ENCODE results near the gene GNG2. TPM values are rescaled to one million over a fixed set of nuclear protein-coding genes. Genes with fewer than 3 reads are reported as not detected.

Gene GNG2
- total and polyA plus RNA-seq, 2 donors (not counting 1 experiment from before 2014, with no cell fraction given), result 21.1 to 21.5 TPM

- DNase-seq (ENCODE audit: low read depth in 2 of 2), result no peak
- Histone ChIP-seq H3K36me3 (ENCODE audit: control insufficient read depth, insufficient read depth, low read length) (no peaks in the 10 kb centered on the region), H3K79me2 (ENCODE audit: control insufficient read depth, insufficient read depth, low read length) (no peaks in the 10 kb centered on the region), H3K4me2 (ENCODE audit: extremely low read depth, insufficient read depth, low read length) (no peak overlapping the region), H3K4me1 (ENCODE audit: control insufficient read depth, extremely low read depth, insufficient read depth, low read length) (no peaks in the 10 kb centered on the region), H3K27me3 (ENCODE audit: control insufficient read depth, insufficient read depth, low read length) (no peaks in the 10 kb centered on the region), H2AFZ (ENCODE audit: low read length) (no peak overlapping the region), H3K4me3 (replicated peaks in 1 of 4; ENCODE audit: control extremely low read depth in 1 of 4, insufficient read depth in 1 of 4, low read depth in 3 of 4, low read length in 4 of 4) (no peak overlapping the region), H3K27ac (ENCODE audit: insufficient read depth, low read length) (no peak overlapping the region), H3K9me3 (ENCODE audit: control insufficient read depth, insufficient read depth, low read depth, low read length) (no peaks in the 10 kb centered on the region), H4K20me1 (ENCODE audit: control insufficient read depth, extremely low read depth, insufficient read depth, low read length) (no peaks in the 10 kb centered on the region), H3K9ac (ENCODE audit: insufficient read depth, low read length) (no peak overlapping the region)
- TF ChIP-seq EZH2 (IDR thresholded peaks at IDR 0.05; ENCODE audit: low read length, missing control alignments) (no peak), CTCF (conservative IDR thresholded peaks at IDR 0.05 in 1 of 2, IDR thresholded peaks at IDR 0.05 in 1 of 2; ENCODE audit: low read depth in 1 of 2, low read length in 2 of 2) (no peak)
Measured at GRCh38 chr14:51836417-51836816, 24.0 kb upstream of the GNG2 start.

- H4K20me1 ChIP-seq (ENCODE audit: control insufficient read depth, extremely low read depth, insufficient read depth, low read length), result no peaks in the 10 kb centered on the region
- no peak overlapping the region for H2AFZ ChIP-seq (ENCODE audit: low read length)
- no peak for TF ChIP-seq EZH2 (IDR thresholded peaks at IDR 0.05; ENCODE audit: low read length, missing control alignments)
- TF ChIP-seq CTCF (conservative IDR thresholded peaks at IDR 0.05 in 1 of 2, IDR thresholded peaks at IDR 0.05 in 1 of 2; ENCODE audit: low read depth in 1 of 2, low read length in 2 of 2), result no peak
- no peak overlapping the region for H3K4me3 ChIP-seq (replicated peaks in 1 of 4; ENCODE audit: control extremely low read depth in 1 of 4, insufficient read depth in 1 of 4, low read depth in 3 of 4, low read length in 4 of 4)
- no peak overlapping the region for H3K27ac ChIP-seq (ENCODE audit: insufficient read depth, low read length)
- H3K9ac ChIP-seq (ENCODE audit: insufficient read depth, low read length), result no peak overlapping the region
- H3K36me3 ChIP-seq (ENCODE audit: control insufficient read depth, insufficient read depth, low read length), result no peaks in the 10 kb centered on the region
- H3K4me1 ChIP-seq (ENCODE audit: control insufficient read depth, extremely low read depth, insufficient read depth, low read length), result no peaks in the 10 kb centered on the region
- no peaks in the 10 kb centered on the region for H3K9me3 ChIP-seq (ENCODE audit: control insufficient read depth, insufficient read depth, low read depth, low read length)
- DNase-seq (ENCODE audit: low read depth in 2 of 2), result no peak
- H3K4me2 ChIP-seq (ENCODE audit: extremely low read depth, insufficient read depth, low read length), result no peak overlapping the region
- no peaks in the 10 kb centered on the region for H3K79me2 ChIP-seq (ENCODE audit: control insufficient read depth, insufficient read depth, low read length)
- H3K27me3 ChIP-seq (ENCODE audit: control insufficient read depth, insufficient read depth, low read length), result no peaks in the 10 kb centered on the region
Measured at GRCh38 chr14:51844081-51844881, 16.1 kb upstream of the GNG2 start.

GRCh38 chr14:51845811-51846210 lies 14.6 kb upstream of the GNG2 start:
- Histone ChIP-seq H3K27ac (ENCODE audit: insufficient read depth, low read length) (no peak overlapping the region), H4K20me1 (ENCODE audit: control insufficient read depth, extremely low read depth, insufficient read depth, low read length) (no peaks in the 10 kb centered on the region), H3K4me2 (ENCODE audit: extremely low read depth, insufficient read depth, low read length) (no peak overlapping the region), H3K36me3 (ENCODE audit: control insufficient read depth, insufficient read depth, low read length) (no peaks in the 10 kb centered on the region), H3K4me1 (ENCODE audit: control insufficient read depth, extremely low read depth, insufficient read depth, low read length) (no peaks in the 10 kb centered on the region), H3K27me3 (ENCODE audit: control insufficient read depth, insufficient read depth, low read length) (no peaks in the 10 kb centered on the region), H3K9ac (ENCODE audit: insufficient read depth, low read length) (no peak overlapping the region), H3K9me3 (ENCODE audit: control insufficient read depth, insufficient read depth, low read depth, low read length) (no peaks in the 10 kb centered on the region), H3K4me3 (replicated peaks in 1 of 4; ENCODE audit: control extremely low read depth in 1 of 4, insufficient read depth in 1 of 4, low read depth in 3 of 4, low read length in 4 of 4) (no peak overlapping the region), H2AFZ (ENCODE audit: low read length) (no peak overlapping the region), H3K79me2 (ENCODE audit: control insufficient read depth, insufficient read depth, low read length) (no peaks in the 10 kb centered on the region)
- no peak for DNase-seq (ENCODE audit: low read depth in 2 of 2)
- TF ChIP-seq CTCF (conservative IDR thresholded peaks at IDR 0.05 in 1 of 2, IDR thresholded peaks at IDR 0.05 in 1 of 2; ENCODE audit: low read depth in 1 of 2, low read length in 2 of 2), result no peak
- no peak for TF ChIP-seq EZH2 (IDR thresholded peaks at IDR 0.05; ENCODE audit: low read length, missing control alignments)
